Loucy (cell line): ENCODE results near the gene DLX5.

Experiments
- H2AFZ ChIP-seq: fragments of 200-600 bp; sonication (generic); 2 replicates; pipeline ENCODE4 v1.6.0; 2016; ENCODE audit warnings: antibody characterized with exemption, mild to moderate bottlenecking, low read length, moderate library complexity
- H3F3A ChIP-seq: fragments of 200-600 bp; 2 replicates; pipeline ENCODE4 v1.6.0; 2016; ENCODE audit warnings: antibody characterized with exemption, low read depth, mild to moderate bottlenecking
- H3K27me3 ChIP-seq: fragments of 200-600 bp; sonication (generic); 2 replicates; pipeline ENCODE4 v1.6.1; 2014; ENCODE audit warnings: low read length, mild to moderate bottlenecking; ENCODE audit not compliant: insufficient read depth, poor library complexity, severe bottlenecking
- H3K36me3 ChIP-seq: fragments of 200-600 bp; sonication (generic); 2 replicates; pipeline ENCODE4 v1.6.1; 2016; ENCODE audit warnings: low read length; ENCODE audit not compliant: insufficient read depth
- H3K4me1 ChIP-seq: fragments of 200-600 bp; sonication (generic); 2 replicates; pipeline ENCODE4 v1.5.1; 2014; ENCODE audit warnings: low read length, mild to moderate bottlenecking; ENCODE audit not compliant: insufficient read depth, poor library complexity, severe bottlenecking
- H3K4me2 ChIP-seq: fragments of 200-600 bp; sonication (generic); 2 replicates; pipeline ENCODE4 v1.6.0; 2014; ENCODE audit warnings: antibody characterized with exemption, low read length, low read depth, mild to moderate bottlenecking; ENCODE audit not compliant: poor library complexity, severe bottlenecking
- H3K4me3 ChIP-seq: fragments of 200-600 bp; sonication (generic); 2 replicates; pipeline ENCODE4 v1.5.1; 2014; ENCODE audit warnings: low read length, mild to moderate bottlenecking, mixed read lengths; ENCODE audit not compliant: poor library complexity, severe bottlenecking
- H3K79me2 ChIP-seq: fragments of 200-600 bp; sonication (generic); 2 replicates; pipeline ENCODE4 v1.6.1; 2014; ENCODE audit warnings: low read length; ENCODE audit not compliant: insufficient read depth
- H3K9ac ChIP-seq: fragments of 200-600 bp; sonication (generic); 2 replicates; pipeline ENCODE4 v1.6.0; 2014; ENCODE audit warnings: mild to moderate bottlenecking, low read depth, low read length, moderate library complexity; ENCODE audit not compliant: poor library complexity, severe bottlenecking
- H3K9me2 ChIP-seq: fragments of 200-600 bp; sonication (generic); replicated peaks from 2 replicates; pipeline ENCODE4 v1.6.1; 2016; ENCODE audit warnings: low read depth, low read length, mixed read lengths
- H3K9me3 ChIP-seq: fragments of 200-600 bp; sonication (generic); 2 replicates; pipeline ENCODE4 v1.6.1; 2014; ENCODE audit warnings: mild to moderate bottlenecking, antibody characterized with exemption, low read length, low read depth; ENCODE audit not compliant: insufficient read depth
- H4K20me1 ChIP-seq: fragments of 200-600 bp; sonication (generic); 2 replicates; pipeline ENCODE4 v1.6.0; 2014; ENCODE audit warnings: antibody characterized with exemption, low read length, mild to moderate bottlenecking; ENCODE audit not compliant: insufficient read depth, poor library complexity, severe bottlenecking
- EZH2phosphoT487 ChIP-seq: fragments of 200-600 bp; IDR thresholded peaks from 2 replicates; pipeline ENCODE4 v1.6.1; 2018; ENCODE audit warnings: antibody characterized with exemption, mild to moderate bottlenecking, moderate library complexity, borderline replicate concordance
- TF ChIP-seq, protein P1 (sequence below): fragments of 200-600 bp; sonication (generic); conservative IDR thresholded peaks from 2 replicates; pipeline ENCODE4 v1.5.1; 2014; ENCODE audit warnings: mild to moderate bottlenecking, antibody characterized with exemption, low read length

The DLX5 gene

DNA sequence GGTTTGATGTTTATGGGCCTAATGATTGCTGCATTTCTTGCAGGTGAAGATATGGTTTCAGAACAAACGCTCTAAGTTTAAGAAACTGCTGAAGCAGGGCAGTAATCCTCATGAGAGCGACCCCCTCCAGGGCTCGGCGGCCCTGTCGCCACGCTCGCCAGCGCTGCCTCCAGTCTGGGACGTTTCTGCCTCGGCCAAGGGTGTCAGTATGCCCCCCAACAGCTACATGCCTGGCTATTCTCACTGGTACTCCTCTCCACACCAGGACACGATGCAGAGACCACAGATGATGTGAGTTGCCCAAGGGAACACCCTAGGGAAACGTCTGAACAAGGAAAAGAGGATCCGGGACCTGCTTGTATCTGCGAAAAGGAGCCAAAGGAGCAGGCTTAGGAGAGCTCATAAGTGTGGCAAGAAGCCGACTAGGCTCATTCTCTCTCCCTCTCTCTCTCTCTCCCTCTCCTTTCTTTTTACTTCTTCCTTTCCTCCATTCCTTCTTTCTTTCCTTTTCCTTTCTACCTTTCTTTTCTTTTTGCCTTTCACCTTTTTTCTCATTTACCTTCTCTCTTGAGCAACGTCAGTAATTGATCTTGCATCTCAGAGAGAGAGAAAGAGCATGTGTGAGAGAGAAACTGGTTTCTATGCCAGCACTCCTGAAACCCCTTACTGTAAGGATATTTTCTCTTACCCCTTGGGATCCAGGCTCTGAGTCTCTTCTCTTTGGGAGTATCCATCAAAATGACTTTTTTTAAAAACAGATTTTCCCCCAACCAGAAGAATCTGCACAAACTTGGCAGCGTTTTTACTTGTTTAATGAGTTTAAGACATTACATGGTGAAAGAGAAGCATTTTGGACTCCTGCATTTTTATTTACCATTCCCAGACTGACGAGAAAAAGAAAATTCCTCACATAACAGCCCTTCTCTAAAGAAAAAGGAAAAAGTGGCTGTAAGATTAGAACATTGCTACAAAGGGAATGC is 14.6 kb downstream of the DLX5 start:
- Histone ChIP-seq H3K79me2 (no peaks in the 10 kb centered on the region), H3K9me3 (no peaks in the 10 kb centered on the region), H2AFZ (no peak overlapping the region), H3F3A (no peaks in the 10 kb centered on the region), H3K27me3 (no peaks in the 10 kb centered on the region), H3K36me3 (no peaks in the 10 kb centered on the region), H3K9me2 (no peaks in the 10 kb centered on the region), H3K4me1 (no peaks in the 10 kb centered on the region), H4K20me1 (no peaks in the 10 kb centered on the region), H3K4me3 (no peak overlapping the region), H3K9ac (no peak overlapping the region), H3K4me2 (no peak overlapping the region)
- TF ChIP-seq, protein P1, sequence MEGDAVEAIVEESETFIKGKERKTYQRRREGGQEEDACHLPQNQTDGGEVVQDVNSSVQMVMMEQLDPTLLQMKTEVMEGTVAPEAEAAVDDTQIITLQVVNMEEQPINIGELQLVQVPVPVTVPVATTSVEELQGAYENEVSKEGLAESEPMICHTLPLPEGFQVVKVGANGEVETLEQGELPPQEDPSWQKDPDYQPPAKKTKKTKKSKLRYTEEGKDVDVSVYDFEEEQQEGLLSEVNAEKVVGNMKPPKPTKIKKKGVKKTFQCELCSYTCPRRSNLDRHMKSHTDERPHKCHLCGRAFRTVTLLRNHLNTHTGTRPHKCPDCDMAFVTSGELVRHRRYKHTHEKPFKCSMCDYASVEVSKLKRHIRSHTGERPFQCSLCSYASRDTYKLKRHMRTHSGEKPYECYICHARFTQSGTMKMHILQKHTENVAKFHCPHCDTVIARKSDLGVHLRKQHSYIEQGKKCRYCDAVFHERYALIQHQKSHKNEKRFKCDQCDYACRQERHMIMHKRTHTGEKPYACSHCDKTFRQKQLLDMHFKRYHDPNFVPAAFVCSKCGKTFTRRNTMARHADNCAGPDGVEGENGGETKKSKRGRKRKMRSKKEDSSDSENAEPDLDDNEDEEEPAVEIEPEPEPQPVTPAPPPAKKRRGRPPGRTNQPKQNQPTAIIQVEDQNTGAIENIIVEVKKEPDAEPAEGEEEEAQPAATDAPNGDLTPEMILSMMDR: no peak
- TF ChIP-seq EZH2phosphoT487: no peak

DNA sequence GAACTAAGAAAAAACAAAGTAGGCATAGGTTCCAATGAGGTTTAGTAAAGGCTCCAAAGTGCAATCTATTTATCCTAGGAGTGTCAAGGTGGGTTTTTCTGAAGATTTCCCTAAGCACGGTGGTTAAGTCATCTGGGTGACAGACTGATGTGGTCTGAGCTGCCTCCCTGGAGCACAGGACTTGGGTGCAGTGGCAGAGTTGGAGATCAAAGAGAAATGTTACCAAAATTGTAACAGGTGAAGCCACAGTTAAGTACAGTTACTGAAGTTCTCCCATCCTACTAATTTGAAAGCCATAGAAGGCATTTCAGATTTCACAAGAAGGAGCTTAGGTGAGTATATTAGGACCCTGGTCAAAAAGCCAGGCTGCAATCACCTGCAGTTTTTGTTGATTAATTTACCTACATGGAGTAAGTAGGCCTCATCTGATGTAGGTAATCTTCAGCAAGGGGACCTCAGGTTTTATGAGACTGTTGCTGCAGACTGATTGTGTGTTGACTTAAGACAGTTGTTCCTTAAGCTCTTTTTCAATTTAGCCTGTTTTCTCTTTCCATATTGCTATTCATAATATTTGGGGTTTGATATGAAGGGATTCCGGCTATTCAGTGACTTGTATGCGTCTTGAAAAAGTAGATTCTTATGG is 16.2 kb downstream of the DLX5 start:
- Histone ChIP-seq H4K20me1 (no peaks in the 10 kb centered on the region), H2AFZ (no peak overlapping the region), H3K27me3 (no peaks in the 10 kb centered on the region), H3F3A (no peaks in the 10 kb centered on the region), H3K4me3 (no peak overlapping the region), H3K4me1 (no peaks in the 10 kb centered on the region), H3K9me2 (no peaks in the 10 kb centered on the region), H3K4me2 (no peak overlapping the region), H3K36me3 (no peaks in the 10 kb centered on the region), H3K9me3 (no peaks in the 10 kb centered on the region), H3K79me2 (no peaks in the 10 kb centered on the region), H3K9ac (no peak overlapping the region)
- no peak for TF ChIP-seq EZH2phosphoT487
- TF ChIP-seq, protein P1: no peak

DNA sequence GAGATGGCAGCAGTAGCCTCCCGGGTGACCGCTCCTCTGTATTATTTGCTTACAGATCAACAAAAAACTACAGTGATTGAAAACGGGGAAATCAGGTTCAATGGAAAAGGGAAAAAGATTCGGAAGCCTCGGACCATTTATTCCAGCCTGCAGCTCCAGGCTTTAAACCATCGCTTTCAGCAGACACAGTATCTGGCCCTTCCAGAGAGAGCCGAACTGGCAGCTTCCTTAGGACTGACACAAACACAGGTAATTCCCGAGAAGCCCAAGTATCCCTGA is 17.1 kb downstream of the DLX5 start:
- Histone ChIP-seq H3K4me2 (no peak overlapping the region), H4K20me1 (no peaks in the 10 kb centered on the region), H3K9me2 (no peaks in the 10 kb centered on the region), H3K9me3 (no peaks in the 10 kb centered on the region), H3K27me3 (no peaks in the 10 kb centered on the region), H3F3A (no peaks in the 10 kb centered on the region), H3K4me3 (no peak overlapping the region), H3K36me3 (no peaks in the 10 kb centered on the region), H2AFZ (no peak overlapping the region), H3K4me1 (no peaks in the 10 kb centered on the region), H3K79me2 (no peaks in the 10 kb centered on the region), H3K9ac (no peak overlapping the region)
- TF ChIP-seq EZH2phosphoT487: no peak
- TF ChIP-seq, protein P1: no peak
